Measurements from ENCODE around the gene VSIG10L.

VSIG10L gene

DNA sequence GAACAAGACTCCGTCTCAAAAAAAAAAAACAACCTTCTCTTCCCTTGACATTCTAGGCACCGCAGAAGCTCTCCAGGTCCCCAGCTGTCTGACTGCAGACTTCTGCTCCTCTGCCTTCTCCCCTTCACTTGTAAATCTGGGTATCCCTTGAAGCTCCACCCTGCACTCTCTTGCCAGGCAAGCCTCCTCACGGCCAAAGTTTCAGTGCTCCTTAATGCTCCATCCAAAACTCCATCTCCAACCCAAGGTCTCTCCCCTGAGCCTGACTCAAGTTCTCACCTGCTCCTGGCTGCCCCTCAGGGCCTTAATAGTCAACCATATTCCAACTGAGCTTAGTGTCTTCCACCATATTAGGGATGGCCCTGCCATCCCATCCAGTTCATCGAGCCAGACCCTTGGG is 28.3 kb upstream of the VSIG10L start:
- TF ChIP-seq, protein P1, sequence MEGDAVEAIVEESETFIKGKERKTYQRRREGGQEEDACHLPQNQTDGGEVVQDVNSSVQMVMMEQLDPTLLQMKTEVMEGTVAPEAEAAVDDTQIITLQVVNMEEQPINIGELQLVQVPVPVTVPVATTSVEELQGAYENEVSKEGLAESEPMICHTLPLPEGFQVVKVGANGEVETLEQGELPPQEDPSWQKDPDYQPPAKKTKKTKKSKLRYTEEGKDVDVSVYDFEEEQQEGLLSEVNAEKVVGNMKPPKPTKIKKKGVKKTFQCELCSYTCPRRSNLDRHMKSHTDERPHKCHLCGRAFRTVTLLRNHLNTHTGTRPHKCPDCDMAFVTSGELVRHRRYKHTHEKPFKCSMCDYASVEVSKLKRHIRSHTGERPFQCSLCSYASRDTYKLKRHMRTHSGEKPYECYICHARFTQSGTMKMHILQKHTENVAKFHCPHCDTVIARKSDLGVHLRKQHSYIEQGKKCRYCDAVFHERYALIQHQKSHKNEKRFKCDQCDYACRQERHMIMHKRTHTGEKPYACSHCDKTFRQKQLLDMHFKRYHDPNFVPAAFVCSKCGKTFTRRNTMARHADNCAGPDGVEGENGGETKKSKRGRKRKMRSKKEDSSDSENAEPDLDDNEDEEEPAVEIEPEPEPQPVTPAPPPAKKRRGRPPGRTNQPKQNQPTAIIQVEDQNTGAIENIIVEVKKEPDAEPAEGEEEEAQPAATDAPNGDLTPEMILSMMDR (IDR thresholded peaks at IDR 0.05; ENCODE audit: low read depth, low read length, missing control alignments): no peak
- no peak overlapping the region for H3K4me3 ChIP-seq (ENCODE audit: low read depth, low read length)
- DNase-seq (ENCODE audit: low read depth): no peak

DNA sequence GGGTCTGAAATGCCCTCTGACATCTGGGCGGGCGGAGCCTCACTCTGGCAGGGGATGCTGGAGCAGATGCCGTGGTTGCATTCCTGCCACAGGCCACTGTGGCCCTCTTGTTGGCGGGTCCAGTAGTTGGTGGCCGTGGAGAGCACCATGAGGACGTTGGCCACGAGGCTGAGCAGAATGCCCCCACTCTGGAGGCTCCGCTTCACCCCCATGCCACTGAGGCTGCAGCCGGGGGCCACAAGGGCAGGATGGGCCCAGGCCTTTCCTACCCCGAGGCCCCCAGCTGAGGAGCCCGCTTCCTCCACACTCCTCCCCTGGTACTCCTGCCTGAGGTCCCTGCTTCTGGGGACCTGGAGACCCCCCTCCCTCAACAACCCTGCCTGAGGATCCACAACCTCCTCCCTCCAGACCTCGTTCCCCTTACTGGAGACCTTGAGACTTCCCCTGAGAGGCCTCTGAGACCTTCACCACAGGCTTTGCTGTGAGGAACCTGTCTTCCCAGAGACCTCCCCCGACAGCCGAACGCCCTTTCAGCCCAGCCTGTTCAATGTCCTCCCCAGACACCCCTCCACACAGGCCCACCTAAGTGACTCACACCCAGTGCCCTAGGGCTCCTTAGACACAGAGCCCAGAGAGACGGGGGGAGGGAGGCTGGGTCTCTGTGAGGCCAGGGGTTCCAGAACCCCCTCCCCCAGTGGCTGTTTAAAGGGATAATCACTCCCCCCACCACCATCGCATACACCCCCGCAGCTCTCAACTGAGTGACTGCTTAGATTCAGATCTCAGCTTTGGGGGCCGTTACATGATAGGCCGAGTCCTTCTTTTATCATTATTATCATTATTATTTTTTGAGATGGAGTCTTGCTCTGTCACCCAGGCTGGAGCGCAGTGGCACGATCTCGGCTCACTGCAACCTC is 26.7 kb upstream of the VSIG10L start, which contains the start of gene CLDND2:
Gene CLDND2 (minus strand): TSS at position 638 of the 917 bp plus-strand sequence. CDS start 426 bp downstream, at position 212.
- DNase-seq (ENCODE audit: low read depth): no peak
- TF ChIP-seq, protein P1 (IDR thresholded peaks at IDR 0.05; ENCODE audit: low read depth, low read length, missing control alignments): no peak
- H3K4me3 ChIP-seq (ENCODE audit: low read depth, low read length): peak within 1 kb of the TSS; percentile 73

DNA sequence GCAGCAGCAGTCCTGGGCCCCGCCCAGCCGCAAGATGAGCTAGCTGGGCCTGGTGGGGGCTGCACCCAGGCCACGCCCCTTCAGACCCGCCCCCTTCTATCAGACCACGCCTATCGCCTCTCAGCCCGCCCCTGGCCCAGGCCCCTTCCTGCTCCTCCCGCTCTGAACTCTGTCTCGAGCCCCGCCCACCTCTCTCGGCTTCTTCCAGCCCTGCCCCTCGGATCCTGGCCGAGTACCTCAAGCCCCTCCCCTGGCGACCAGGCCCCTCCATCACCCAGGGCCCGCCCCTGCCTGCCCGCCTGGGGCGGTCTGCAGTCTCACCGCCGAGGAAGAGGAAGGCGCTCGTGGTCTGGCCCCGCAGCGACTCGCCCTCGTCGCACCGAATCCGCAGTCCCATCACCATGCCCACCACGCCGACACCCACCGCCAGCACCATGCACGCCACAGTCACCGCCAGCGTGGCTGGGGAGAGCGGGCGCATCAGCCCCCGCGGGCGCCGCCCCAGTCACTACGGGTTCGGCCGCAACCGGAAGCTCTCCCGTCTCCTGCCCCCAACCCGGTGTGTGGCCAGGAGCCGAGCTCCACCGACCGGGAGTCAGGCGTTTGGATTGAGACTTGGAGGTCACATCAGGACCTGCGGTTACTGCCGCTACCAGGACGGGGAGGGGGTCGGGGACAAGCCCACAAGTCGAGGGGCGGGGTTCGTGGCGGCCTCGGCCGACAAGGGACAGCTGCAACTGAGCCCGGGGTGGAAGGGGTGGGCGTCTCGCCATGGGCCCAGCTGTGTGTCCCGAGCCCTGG is 25.8 kb upstream of the VSIG10L start:
- DNase-seq (ENCODE audit: low read depth): peak; percentile 93
- TF ChIP-seq, protein P1 (IDR thresholded peaks at IDR 0.05; ENCODE audit: low read depth, low read length, missing control alignments): no peak
- H3K4me3 ChIP-seq (ENCODE audit: low read depth, low read length): peak overlapping the region; percentile 73

DNA sequence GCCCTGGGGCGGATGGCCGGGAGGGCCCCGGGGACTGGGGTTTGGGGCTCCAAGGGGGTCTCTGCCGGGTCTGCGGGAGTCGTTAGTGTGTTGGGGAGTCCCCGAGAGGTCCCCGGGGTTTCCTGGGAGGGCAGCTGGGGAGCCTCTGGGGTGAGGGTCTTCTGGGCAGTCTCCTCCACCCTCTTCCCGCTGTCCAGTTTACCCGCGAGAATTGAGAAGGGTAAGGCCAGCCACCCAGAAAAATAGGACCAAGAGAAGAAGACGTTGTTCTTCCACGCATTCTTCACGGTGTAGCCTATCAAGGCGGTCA is 25.3 kb upstream of the VSIG10L start:
- peak overlapping the region; percentile 73 for H3K4me3 ChIP-seq (ENCODE audit: low read depth, low read length)
- DNase-seq (ENCODE audit: low read depth): no peak
- TF ChIP-seq, protein P1 (IDR thresholded peaks at IDR 0.05; ENCODE audit: low read depth, low read length, missing control alignments): no peak

DNA sequence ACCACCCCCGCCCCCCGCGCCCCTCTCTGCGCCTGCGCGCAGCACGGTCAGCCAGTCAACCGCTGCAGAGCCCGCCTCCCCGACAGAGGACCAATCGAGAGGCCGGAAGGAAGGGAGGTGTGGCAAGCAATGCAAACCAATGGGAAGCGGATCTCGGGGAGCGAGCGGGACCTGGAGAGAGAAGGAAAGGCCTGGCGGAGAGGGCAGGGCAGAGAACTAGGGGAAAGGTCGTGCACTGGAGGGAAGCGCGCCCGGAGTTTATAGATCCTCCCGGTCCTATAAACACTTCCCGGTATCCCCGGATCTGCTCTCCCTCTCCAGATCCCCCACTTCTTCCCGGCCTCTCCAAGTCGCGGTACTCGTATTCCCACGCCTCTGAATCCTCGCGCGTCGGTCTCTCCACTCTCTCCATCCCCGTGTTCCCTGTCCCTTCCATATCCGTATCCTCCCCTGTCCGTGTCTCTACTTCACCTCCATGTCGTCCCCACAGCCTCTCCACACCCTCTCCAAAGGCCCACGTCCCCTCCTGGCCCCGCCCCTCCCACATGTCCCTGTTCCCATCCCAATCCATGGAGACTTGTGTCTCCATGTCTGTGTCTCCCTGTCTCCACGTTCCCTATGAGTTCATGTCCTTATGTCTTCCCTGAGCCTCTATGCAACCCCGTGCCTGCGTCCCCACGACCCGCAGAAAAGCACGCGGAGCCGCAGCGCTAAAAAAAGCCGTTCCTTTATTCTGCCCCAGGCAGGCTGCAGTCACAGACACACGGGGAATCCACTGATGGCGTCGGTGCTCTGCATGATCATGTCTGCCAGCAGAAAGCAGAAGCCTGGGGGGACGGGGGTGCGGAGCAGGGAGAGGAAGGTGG is 24.7 kb upstream of the VSIG10L start:
- DNase-seq (ENCODE audit: low read depth): peak; percentile 92
- TF ChIP-seq, protein P1 (IDR thresholded peaks at IDR 0.05; ENCODE audit: low read depth, low read length, missing control alignments): no peak
- peak overlapping the region; percentile 73 for H3K4me3 ChIP-seq (ENCODE audit: low read depth, low read length)

DNA sequence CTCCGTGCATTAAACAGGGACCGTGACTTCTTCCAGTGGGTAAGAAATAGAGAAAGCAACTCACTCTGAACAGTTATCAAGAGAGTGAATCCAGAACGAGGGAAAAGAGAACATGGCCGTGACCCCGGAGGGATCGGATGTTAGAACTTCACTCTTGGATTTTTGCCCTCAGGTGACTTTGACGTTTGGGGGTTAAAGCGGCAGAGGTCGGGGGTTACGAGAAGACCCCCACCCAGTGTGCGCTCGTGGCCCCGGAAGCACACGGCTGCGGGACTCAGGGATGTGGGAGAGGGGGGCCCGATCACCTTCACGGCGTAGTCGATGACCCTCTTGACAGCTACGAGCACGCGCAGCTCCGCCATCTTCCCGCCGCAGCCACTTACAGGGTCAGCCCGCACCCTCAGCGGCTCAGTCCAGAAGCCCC is 24.0 kb upstream of the VSIG10L start, which contains the start of gene ETFB:
Gene ETFB (minus strand): TSS at position 424 of the 424 bp plus-strand sequence. CDS start 62 bp downstream, at position 362.
- TF ChIP-seq, protein P1 (IDR thresholded peaks at IDR 0.05; ENCODE audit: low read depth, low read length, missing control alignments): no peak
- DNase-seq (ENCODE audit: low read depth): no peak
- H3K4me3 ChIP-seq (ENCODE audit: low read depth, low read length): peak within 1 kb of the TSS; percentile 73
